HuH-7 (cell line): ENCODE data around the gene PET100.

ENCODE experiments used
- DNase-seq: peaks from one replicate; pipeline ENCODE4 v3.0.0; 2011; ENCODE audit warnings: low spot score

Gene PET100

DNA sequence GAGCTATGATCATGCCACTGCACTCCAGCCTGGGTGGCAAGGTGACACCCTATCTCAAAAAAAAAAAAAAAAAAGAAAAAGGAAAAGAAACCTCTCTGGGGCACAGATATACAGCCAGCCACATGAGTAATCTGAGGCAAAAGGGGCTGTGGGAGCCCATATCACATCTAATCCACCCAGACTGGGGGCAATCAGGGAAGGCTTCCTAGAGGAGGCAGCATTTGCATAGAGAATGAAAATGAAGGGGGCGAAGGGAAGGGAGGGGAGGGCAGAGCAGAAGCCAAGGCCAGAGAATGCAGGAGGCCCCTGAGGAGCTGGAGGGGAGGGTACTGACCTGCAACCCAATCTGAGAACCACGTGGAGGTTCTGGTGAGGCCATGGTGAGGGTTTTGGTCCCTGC, 20.6 kb downstream of the PET100 start:
- DNase-seq, result no peak

DNA sequence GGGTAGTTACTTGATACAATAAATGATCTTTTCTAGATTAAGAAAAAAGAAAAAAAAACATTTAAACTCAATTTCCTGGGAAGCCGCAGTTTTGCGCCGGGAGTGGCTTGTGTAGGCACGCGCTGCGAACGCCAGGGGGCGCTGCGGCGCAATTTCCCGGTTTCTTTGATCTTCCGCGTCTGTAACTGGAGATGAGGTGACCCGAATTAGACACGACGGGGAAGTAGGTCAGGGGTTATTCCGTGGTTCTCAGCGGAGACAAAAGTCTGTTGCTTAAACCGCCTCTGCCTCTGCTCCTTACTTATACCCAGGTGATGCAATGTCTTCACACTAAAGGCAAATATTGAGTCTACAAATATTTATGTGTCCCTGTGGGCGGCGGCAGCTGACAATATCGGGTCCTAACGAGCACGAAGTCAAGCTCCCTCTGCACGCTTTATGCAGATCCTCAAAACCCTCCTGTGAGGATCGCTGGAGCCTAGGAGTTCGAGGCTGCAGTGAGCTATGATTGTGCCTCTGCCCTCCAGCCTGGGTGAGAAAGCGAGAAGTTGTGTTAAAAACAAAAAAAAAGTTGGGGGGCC, 22.6 kb downstream of the PET100 start:
- peak; percentile 91 for DNase-seq

DNA sequence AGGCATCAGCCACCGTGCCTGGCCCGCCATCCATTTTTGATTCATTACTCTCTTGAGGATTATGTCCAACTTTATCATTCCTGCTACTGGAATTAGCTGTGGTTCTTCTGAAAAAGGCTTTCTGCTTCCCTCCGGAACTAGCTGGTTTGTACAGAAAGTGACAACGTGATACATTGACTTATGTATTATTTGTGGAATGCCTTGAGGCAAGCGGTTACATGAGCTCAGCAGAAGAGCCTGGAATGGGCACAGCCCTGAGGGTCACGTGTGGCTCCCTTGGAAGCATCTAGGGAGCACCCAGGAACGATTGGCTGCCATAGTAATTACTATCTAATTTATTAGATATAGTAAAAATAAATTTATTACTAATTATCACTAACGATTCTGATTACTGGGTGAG, 24.8 kb downstream of the PET100 start:
- no peak for DNase-seq

- no peak for DNase-seq
Observed at GRCh38 chr19:7655581-7655980, 26.0 kb downstream of the PET100 start.

DNA sequence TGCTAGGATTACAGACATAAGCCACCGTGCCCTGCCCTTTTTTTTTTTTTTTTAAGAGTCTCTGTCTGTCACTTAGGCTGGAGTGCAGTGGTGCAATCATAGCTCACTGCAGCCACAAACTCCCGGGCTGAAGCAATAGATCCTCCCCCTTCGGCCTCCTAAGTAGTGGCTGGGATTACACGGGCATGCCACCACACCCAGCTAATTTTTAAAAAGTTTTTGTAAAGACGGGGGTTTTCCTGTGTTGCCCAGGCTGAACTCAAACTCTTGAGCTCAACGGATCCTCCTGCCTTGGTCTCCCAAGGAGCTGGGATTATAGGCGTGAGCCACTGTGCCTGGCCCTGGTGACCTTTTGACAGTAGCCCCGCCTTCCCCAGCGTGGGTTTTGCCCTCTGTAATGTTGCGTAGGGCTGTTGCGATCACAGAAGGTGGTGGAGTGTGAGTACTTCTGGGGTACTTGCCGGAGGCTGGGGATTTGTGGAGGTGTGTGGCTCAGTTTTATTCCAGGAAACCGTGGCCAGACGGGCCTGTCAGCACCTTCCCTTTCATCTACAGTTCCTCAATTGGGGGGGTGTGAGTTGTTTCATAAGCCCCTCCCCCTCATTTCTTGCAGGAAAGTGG, 27.6 kb downstream of the PET100 start:
- no peak for DNase-seq

- no peak for DNase-seq
Observed at GRCh38 chr19:7658219-7658686, 28.7 kb downstream of the PET100 start.

DNA sequence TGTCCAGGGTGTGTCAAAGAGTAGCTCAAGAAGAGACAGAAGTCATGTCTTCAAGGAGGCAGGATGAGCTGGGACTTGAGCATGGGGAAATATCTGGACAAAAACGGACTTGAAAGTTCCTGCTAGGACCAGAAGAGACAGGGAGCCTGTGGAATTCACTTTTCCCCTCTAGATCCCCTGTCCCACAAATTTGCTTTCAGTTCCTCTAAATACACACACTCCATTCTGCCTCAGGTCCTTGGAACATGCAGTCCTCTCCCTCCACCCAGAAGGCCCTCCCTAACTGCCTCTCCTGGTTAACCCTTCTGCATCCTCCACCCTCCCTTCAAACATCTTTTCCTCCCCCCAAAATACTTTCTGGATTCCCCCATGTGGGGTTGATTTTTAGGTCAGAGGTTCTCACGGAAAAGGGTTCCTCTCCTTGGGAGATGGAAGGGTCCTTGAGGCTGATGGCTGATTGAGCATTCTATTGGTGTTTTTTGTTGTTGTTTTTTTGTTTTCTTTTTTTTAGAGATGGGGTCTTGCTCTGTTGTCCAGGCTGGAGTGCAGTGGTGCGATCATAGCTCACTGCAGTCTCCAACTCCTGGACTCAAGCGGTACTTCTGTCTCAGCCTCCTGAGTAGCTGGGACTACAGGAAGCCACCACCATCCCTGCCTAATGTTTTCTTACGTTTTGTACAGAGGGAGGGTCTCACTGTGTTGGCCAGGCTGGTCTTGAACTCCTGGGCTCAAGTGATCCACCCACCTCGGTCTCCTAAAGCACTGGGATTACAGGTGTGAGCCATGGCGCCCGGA, 32.3 kb downstream of the PET100 start:
- no peak for DNase-seq

GRCh38 chr19:7662657-7663056, 33.1 kb downstream of the PET100 start:
- DNase-seq, result no peak

- no peak for DNase-seq
Observed at GRCh38 chr19:7663706-7664105, 34.1 kb downstream of the PET100 start.

- DNase-seq, result no peak
Observed at GRCh38 chr19:7665076-7665475, 35.5 kb downstream of the PET100 start.

GRCh38 chr19:7668842-7669241, 39.2 kb downstream of the PET100 start, which contains the start of gene RETN:
TSS of gene RETN (plus strand) at chr19:7669049. CDS start at chr19:7669327, 278 bp downstream.
- no peak for DNase-seq

- no peak for DNase-seq
Observed at GRCh38 chr19:7669641-7670040, 40.0 kb downstream of the PET100 start.

GRCh38 chr19:7670150-7670783, 40.7 kb downstream of the PET100 start:
- DNase-seq, result no peak

- DNase-seq, result no peak
Observed at GRCh38 chr19:7670790-7671189, 41.2 kb downstream of the PET100 start.

- no peak for DNase-seq
Observed at GRCh38 chr19:7672522-7672921, 42.9 kb downstream of the PET100 start.

GRCh38 chr19:7674010-7675005, 44.7 kb downstream of the PET100 start:
- DNase-seq, result peak; percentile 76

- DNase-seq, result no peak
Observed at GRCh38 chr19:7676376-7676775, 46.8 kb downstream of the PET100 start.

GRCh38 chr19:7676854-7677253, 47.3 kb downstream of the PET100 start, which contains the start of gene MCEMP1:
TSS of gene MCEMP1 (plus strand) at chr19:7677090. CDS start at chr19:7677121, 31 bp downstream.
- no peak for DNase-seq

DNA sequence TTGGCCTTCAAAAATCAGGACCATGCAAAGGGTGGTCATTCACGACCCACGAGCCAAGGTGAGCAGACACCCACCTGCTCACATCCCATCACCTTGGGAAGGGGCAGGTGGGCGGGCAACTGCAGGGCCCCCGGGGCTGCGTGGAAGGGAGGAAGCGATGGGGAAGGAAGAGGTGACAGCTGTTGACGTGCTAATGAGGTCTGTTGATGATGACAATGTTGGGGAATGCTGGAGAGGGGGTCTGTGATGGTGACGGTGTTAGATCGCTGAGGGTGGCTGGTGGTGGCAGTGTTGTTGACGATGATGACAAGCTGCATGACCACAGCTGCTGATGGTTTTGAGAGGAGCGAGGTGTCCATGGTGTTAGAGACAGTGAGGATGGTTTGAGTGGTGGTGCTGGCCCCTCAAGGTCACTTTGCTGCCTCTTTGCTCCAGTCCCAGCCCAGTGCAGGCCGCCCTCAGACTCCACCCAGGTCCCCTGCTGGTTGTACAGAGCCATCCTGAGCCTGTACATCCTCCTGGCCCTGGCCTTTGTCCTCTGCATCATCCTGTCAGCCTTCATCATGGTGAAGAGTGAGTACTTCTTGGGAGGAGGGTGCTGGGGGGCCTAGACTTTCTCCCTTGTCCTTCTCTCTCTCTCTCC, 48.2 kb downstream of the PET100 start:
- DNase-seq, result peak; percentile 30

DNA sequence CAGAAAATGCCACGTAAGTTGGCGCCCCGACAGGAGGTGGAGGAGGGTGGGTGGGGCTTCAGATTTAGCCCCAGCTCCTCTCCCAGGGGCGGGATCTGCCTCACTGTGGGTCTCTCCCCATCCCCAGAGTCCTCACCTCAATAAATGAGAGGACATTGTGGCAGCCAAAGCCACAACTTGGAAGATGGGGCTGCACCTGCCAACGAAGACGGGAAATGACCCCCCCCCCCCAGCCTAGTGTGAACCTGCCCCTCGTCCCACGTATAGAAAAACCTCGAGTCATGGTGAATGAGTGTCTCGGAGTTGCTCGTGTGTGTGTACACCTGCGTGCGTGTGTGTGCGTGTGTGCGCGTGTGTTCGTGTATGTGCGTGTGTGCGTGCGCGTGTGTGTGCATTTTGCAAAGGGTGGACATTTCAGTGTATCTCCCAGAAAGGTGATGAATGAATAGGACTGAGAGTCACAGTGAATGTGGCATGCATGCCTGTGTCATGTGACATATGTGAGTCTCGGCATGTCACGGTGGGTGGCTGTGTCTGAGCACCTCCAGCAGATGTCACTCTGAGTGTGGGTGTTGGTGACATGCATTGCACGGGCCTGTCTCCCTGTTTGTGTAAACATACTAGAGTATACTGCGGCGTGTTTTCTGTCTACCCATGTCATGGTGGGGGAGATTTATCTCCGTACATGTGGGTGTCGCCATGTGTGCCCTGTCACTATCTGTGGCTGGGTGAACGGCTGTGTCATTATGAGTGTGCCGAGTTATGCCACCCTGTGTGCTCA, 49.6 kb downstream of the PET100 start:
- DNase-seq, result no peak
